ENCODE data around the gene CTNNA1. TPM values are rescaled to one million over a fixed set of nuclear protein-coding genes. Genes with fewer than 3 reads are reported as not detected.

Gene CTNNA1
- total RNA-seq, 4 donors from 2014 or later = 92.6 to 164 (median 114) TPM

DNA sequence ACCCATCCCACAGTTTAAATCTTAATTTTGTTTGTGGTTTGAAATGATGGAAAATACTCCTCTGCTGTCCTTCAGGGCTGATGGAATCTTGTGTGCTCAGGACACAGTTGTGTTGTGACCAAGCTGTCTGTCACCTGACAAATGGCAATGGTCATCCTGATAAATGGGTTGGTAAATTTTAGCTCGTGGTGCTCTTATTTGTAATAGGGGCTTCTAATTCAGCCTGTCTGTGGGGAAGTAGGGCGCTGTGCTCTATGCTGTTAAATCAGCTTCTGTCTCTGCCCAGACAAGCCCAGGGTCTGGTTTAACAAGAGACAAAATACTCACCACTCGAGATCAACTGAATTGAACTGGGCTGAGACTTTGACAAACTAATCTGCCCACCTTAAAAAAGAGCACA is 117.4 kb downstream of the CTNNA1 start:
- ATAC-seq (no peak), DNase-seq (no peak)
- Histone ChIP-seq H3K36me3 (no peaks in the 10 kb centered on the region), H3K4me3 (no peak overlapping the region), H3K27me3 (no peaks in the 10 kb centered on the region), H3K4me1 (peaks cover 36 to 66% of the 10 kb centered on the region in 2 donors), H3K9me3 (no peaks in the 10 kb centered on the region), H3K27ac (peak overlapping the region in 1 of 4 donors; percentile 14)
- intact Hi-C loops (cut with DNase I; ENCODE audit: low total_unique reads) = no loop called here
- no peak for TF ChIP-seq CTCF (IDR thresholded peaks at IDR 0.05 in 4 of 5, conservative IDR thresholded peaks at IDR 0.05 in 1 of 5)
- no peak for TF ChIP-seq POLR2A (IDR thresholded peaks at IDR 0.05)
- in situ Hi-C loops (cut with MboI; ENCODE audit: low sequenced_read_pairs in 4 of 4) = no loop called here

DNA sequence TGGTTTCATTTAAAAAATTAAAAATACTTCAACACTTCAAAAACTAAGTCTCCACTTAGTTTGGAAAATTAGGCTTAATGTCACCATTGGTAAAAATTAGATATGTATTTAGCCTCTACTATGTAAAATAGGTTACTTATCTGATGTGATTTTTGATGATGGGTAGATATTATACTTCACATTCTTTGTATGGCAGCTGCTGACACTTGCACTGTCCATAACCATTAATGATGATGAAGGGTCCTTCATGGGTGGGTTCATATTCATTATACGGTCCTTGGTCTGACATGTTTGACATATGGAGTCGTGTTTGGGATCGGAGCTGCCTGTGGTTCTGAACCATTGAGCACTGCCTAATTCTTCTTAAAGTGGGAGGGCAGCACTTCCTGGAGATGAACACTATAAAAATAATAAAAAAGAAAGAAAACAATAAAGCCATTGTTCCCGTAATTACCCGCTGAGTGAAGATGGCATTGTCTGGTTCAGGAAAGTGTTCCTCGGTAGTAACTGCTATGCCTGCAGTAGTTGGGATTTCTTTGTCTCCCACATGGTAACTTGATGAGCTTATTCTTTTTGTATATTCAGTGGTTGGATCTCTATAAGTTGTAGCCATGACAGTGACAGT is 119.7 kb downstream of the CTNNA1 start:
- in situ Hi-C loops (cut with MboI; ENCODE audit: low sequenced_read_pairs in 4 of 4) = no loop called here
- Histone ChIP-seq H3K9me3 (no peaks in the 10 kb centered on the region), H3K27ac (no peak overlapping the region), H3K36me3 (no peaks in the 10 kb centered on the region), H3K27me3 (no peaks in the 10 kb centered on the region), H3K4me3 (no peak overlapping the region), H3K4me1 (peaks cover 36 to 62% of the 10 kb centered on the region in 2 donors)
- ATAC-seq = no peak
- no peak for TF ChIP-seq POLR2A (IDR thresholded peaks at IDR 0.05)
- TF ChIP-seq CTCF (IDR thresholded peaks at IDR 0.05 in 4 of 5, conservative IDR thresholded peaks at IDR 0.05 in 1 of 5) = no peak
- intact Hi-C loops (cut with DNase I; ENCODE audit: low total_unique reads) = no loop called here
- DNase-seq = no peak

DNA sequence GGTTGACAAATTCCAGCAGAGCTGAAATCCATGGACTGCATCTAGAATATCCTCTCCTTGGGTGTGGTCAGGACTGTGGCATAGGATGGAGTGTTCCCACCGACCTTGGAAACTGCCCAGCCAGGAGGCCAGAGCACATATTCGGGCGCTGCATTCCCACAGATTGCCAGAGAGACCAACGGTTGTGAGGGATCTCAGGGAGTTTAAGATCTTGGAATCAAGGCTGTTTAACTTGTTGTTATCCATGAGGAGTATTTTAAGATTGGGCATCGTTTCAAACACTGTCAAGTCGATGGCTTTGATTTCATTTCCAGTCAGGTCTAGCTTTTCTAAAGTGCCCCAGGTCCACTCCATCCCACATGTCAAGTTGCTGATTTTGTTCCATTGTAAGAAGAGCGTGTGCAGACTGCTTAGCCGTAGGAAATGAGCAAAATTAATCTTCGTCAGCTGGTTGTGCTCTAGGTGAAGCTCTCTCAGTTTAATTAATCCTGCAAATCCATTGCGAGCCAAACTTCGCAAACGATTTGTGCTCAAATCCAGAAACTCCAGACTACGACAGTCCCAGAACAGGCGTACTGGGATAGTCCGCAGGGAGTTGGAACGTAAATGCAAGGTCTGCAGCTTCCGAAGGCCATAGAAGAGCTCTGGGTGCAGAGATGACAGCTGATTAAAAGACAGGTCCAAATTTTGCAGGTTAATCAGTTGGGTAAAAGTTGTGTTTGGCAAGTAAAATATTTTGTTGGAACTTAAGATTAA is 120.4 kb downstream of the CTNNA1 start:
- no peaks in the 10 kb centered on the region for H3K9me3 ChIP-seq
- in situ Hi-C loops (cut with MboI; ENCODE audit: low sequenced_read_pairs in 4 of 4) (no loop called here), intact Hi-C loops (cut with DNase I; ENCODE audit: low total_unique reads) (no loop called here)
- no peak for TF ChIP-seq POLR2A (IDR thresholded peaks at IDR 0.05)
- TF ChIP-seq CTCF (IDR thresholded peaks at IDR 0.05 in 4 of 5, conservative IDR thresholded peaks at IDR 0.05 in 1 of 5) = no peak
- ATAC-seq (no peak), DNase-seq (no peak)
- H3K4me1 ChIP-seq = peaks cover 36 to 64% of the 10 kb centered on the region in 2 donors
- no peak overlapping the region for H3K4me3 ChIP-seq
- H3K27ac ChIP-seq = no peak overlapping the region
- no peaks in the 10 kb centered on the region for H3K36me3 ChIP-seq
- no peaks in the 10 kb centered on the region for H3K27me3 ChIP-seq

DNA sequence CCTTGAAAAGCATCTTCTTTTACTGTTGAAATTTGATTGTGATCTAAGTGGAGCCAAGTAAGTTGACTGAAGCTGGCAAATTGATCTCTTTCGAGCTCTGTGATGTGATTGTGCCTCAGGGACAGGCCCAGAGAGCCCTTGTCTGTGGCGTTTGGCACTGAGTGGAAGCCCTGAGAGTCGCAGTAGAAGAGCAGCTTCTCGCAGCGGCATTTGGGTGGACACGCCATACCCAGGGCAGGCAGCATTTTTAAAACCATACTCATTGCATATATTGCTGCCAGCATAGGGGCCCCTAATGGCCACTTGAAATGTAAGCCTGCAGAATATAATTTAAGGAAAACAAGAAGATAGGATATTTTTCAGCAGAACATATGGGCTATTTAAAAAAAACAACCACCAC is 121.0 kb downstream of the CTNNA1 start:
- intact Hi-C loops (cut with DNase I; ENCODE audit: low total_unique reads) (no loop called here), in situ Hi-C loops (cut with MboI; ENCODE audit: low sequenced_read_pairs in 4 of 4) (no loop called here)
- ATAC-seq (no peak), DNase-seq (no peak)
- Histone ChIP-seq H3K9me3 (no peaks in the 10 kb centered on the region), H3K4me3 (no peak overlapping the region), H3K4me1 (peaks cover 42 to 67% of the 10 kb centered on the region in 2 donors), H3K27me3 (no peaks in the 10 kb centered on the region), H3K36me3 (no peaks in the 10 kb centered on the region), H3K27ac (no peak overlapping the region)
- TF ChIP-seq POLR2A (IDR thresholded peaks at IDR 0.05) (no peak), CTCF (IDR thresholded peaks at IDR 0.05 in 4 of 5, conservative IDR thresholded peaks at IDR 0.05 in 1 of 5) (no peak)
